Heart left ventricle (tissue), 16 donors: ENCODE results near the gene KCNK17. TPM values are rescaled to one million over a fixed set of nuclear protein-coding genes. Genes with fewer than 3 reads are reported as not detected.

Experiments used
- ATAC-seq, 4 donors: fragments of 200-7000 bp; cut with Tn5 transposase; one replicate each; pipeline ENCODE4 v1.9.1; 2020 to 2022; ENCODE audit warnings: moderate library complexity in 4 of 4, mild to moderate bottlenecking in 3 of 4, moderate number of reproducible peaks in 1 of 4
- DNase-seq, 5 donors: peaks; one replicate each; pipeline ENCODE4 v3.0.0-alpha.2; 2020
- H3K27ac ChIP-seq, 12 donors: fragments of 200-600 bp; sonication (generic) in 4 of 12; one replicate each; pipeline versions ENCODE4 v1.5.0 to v1.8.0; 2016 to 2022; ENCODE audit warnings: mild to moderate bottlenecking in 2 of 12
- H3K27me3 ChIP-seq, 9 donors: fragments of 200-600 bp; sonication (generic) in 2 of 9; one replicate each; pipeline versions ENCODE4 v1.5.1 to v1.8.0; 2016 to 2022; ENCODE audit warnings: mild to moderate bottlenecking in 3 of 9
- H3K36me3 ChIP-seq, 9 donors: fragments of 200-600 bp; sonication (generic) in 2 of 9; one replicate each; pipeline versions ENCODE4 v1.5.0 to v1.8.0; 2018 to 2022; ENCODE audit warnings: mild to moderate bottlenecking in 2 of 9
- H3K4me1 ChIP-seq, 12 donors: fragments of 200-600 bp; sonication (generic) in 4 of 12; one replicate each; pipeline versions ENCODE4 v1.5.0 to v1.8.0; 2016 to 2022; ENCODE audit warnings: mild to moderate bottlenecking in 3 of 12
- H3K4me3 ChIP-seq, 12 donors: fragments of 200-600 bp; sonication (generic) in 4 of 12; one replicate each; pipeline versions ENCODE4 v1.5.0 to v1.8.0; 2017 to 2022; ENCODE audit warnings: mild to moderate bottlenecking in 9 of 12, moderate library complexity in 4 of 12
- H3K9me3 ChIP-seq, 12 donors: fragments of 200-600 bp; sonication (generic) in 4 of 12; one replicate each; pipeline versions ENCODE4 v1.5.0 to v1.8.0; 2016 to 2022; ENCODE audit warnings: mild to moderate bottlenecking in 1 of 12
- POLR2A ChIP-seq, 2 donors: fragments of 450-650 bp; IDR thresholded peaks; one replicate each; pipeline ENCODE4 v1.6.1; 2017; ENCODE audit warnings: antibody characterized with exemption in 2 of 2, mild to moderate bottlenecking in 2 of 2, moderate library complexity in 2 of 2
- WGBS, 4 donors: extraction: QIAGEN DNeasy Blood & Tissue Kit in 2 of 4; methylation state at CpG; one replicate each; pipeline versions ENCODE4 v1.1.5 to v1.1.7; 2013 to 2018; 5-methylcytosine and 5-hydroxymethylcytosine counted together
- intact Hi-C, 10 donors: fragments of 100-400 bp; cut with DNase I; formaldehyde crosslinking; loops; one replicate each; pipeline versions ENCODE4 v1.11.1 to v1.14.2; 2022
- polyA plus RNA-seq, 2 donors: library from polyadenylated mRNA; stranded (reverse); fragments of 200-250 nt; gene quantifications; one replicate each; pipeline ENCODE4 v1.2.3, GENCODE V29; 2013
- total RNA-seq, 9 donors: library from RNA; depleted of rRNA in 2 of 9; stranded (reverse); fragments of >200 nt in 2 of 9; fragmentation: NEBNext Ultra II Directional in 3 of 9; extraction: Animal tissue kit (Norgen Biotek cat#: 25700) in 3 of 9; gene quantifications; one replicate each; pipeline versions ENCODE4 v1.1.0 to v1.2.4, GENCODE V29; 2016 to 2023
- TF ChIP-seq, protein P1 (sequence below), 12 donors: fragments of 200-600 bp; sonication (generic) in 4 of 12; IDR thresholded peaks; one replicate each; pipeline versions ENCODE4 v1.5.0 to v1.8.0; 2018 to 2022; ENCODE audit warnings: antibody characterized with exemption in 12 of 12, mild to moderate bottlenecking in 5 of 12
- donor health status: ischemic (EF 13 %, LVEDD 7.1; RV severe dilation, severe dysfunction).
- donor health status: healthy with polysubstance abuse.
- donor health status: DM: no; HTN: yes; CAD: no.
- donor health status: DM: no; HTN: no; CAD: no.
- donor health status: ischemic (EF 25% LVEDD 6.9; RV normal size, moderate dysfunction).
- donor health status: ischemic (EF 25% LVEDD 5.7; RV mildly dilated, moderate dysfunction).
- donor health status: healthy.
- donor health status: DM: yes; HTN: yes; CAD: no.
- donor health status: ischemic (EF 35%, LVEDD 5.7; RV mildly dilated, moderate dysfunction).
- donor health status: nonischemic (EF 11% LVEDD 7.7; RV severe dilation, severe dysfunction).
- donor health status: DM: yes; HTN: yes; CAD: no.
- donor health status: PGD.
- donor health status: ischemic (EF 29% LVEDD 5.4; RV normal size, mild dysfunction).
- donor health status: nonischemic (EF 23%, LVEDD 6.1; RV moderate dilation, normal function).

Gene KCNK17
- total and polyA plus RNA-seq, 11 donors: 0.06 to 0.36 (median 0.22) TPM; not detected in 5

- Histone ChIP-seq H3K4me1 (peaks cover 0 to 6% (median 0%) of the 10 kb centered on the region in 12 donors), H3K27ac (no peak overlapping the region), H3K27me3 (no peaks in the 10 kb centered on the region), H3K36me3 (no peaks in the 10 kb centered on the region), H3K9me3 (no peaks in the 10 kb centered on the region), H3K4me3 (no peak overlapping the region)
- peak; percentile 43 to 70 (median 55) for DNase-seq
- WGBS, 4 donors: 29 to 44% (median 39%) methylated on average over 9 of the region's 9 CpGs
- intact Hi-C loops: loop anchor here in 3 of 10 donors (5.0 to 10.0 kb wide), 3 partner anchors 959 to 1679 kb away; no protein-coding TSS in a partner anchor
- TF ChIP-seq POLR2A (IDR thresholded peaks at IDR 0.05): no peak
- TF ChIP-seq, protein P1, sequence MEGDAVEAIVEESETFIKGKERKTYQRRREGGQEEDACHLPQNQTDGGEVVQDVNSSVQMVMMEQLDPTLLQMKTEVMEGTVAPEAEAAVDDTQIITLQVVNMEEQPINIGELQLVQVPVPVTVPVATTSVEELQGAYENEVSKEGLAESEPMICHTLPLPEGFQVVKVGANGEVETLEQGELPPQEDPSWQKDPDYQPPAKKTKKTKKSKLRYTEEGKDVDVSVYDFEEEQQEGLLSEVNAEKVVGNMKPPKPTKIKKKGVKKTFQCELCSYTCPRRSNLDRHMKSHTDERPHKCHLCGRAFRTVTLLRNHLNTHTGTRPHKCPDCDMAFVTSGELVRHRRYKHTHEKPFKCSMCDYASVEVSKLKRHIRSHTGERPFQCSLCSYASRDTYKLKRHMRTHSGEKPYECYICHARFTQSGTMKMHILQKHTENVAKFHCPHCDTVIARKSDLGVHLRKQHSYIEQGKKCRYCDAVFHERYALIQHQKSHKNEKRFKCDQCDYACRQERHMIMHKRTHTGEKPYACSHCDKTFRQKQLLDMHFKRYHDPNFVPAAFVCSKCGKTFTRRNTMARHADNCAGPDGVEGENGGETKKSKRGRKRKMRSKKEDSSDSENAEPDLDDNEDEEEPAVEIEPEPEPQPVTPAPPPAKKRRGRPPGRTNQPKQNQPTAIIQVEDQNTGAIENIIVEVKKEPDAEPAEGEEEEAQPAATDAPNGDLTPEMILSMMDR (IDR thresholded peaks at IDR 0.05): peak; percentile 76 to 92 (median 84)
- ATAC-seq: peak in 3 of 4 donors; percentile 63 to 78 (median 71)
Measured at GRCh38 chr6:39347906-39348585, 33.8 kb upstream of the KCNK17 start.

GRCh38 chr6:39347206-39347605 is 33.0 kb upstream of the KCNK17 start:
- no peak overlapping the region for H3K27ac ChIP-seq
- no peaks in the 10 kb centered on the region for H3K27me3 ChIP-seq
- 58 to 89% (median 85%) methylated on average over 4 to 6 of the region's 6 CpGs for WGBS, 4 donors
- ATAC-seq (no peak), DNase-seq (peak in 1 of 5 donors; percentile 16)
- no peaks in the 10 kb centered on the region for H3K36me3 ChIP-seq
- H3K4me3 ChIP-seq: no peak overlapping the region
- H3K4me1 ChIP-seq: peaks cover 0 to 12% (median 0%) of the 10 kb centered on the region in 12 donors
- TF ChIP-seq POLR2A (IDR thresholded peaks at IDR 0.05): no peak
- TF ChIP-seq, protein P1 (IDR thresholded peaks at IDR 0.05): no peak
- H3K9me3 ChIP-seq: no peaks in the 10 kb centered on the region
- intact Hi-C loops: loop anchor here in 3 of 10 donors (5.0 to 10.0 kb wide), 3 partner anchors 960 to 1680 kb away; no protein-coding TSS in a partner anchor

DNA sequence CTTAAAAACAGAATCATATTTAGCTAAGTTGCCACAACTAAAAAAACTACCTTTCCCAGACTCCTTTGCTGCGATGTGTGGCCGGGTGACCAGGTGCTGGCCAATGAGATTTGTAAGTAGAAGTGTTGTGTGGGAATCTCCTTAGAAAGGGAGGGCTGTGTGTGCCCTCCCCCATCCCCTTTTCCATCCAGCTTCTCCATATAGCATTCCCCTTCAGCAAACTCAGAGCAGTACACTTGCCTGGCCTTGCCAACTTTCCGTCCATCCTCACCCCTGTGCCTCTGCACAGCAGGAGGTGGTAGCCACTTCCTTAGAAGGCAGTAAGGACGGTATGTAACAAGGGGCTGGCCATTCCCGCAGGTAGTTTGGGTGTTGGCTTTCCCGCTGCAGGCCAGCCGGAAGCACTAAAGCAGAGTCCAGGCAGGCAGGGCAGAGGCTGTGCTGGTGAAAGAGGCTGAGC is 30.6 kb upstream of the KCNK17 start:
- Histone ChIP-seq H3K36me3 (no peaks in the 10 kb centered on the region), H3K27me3 (no peaks in the 10 kb centered on the region), H3K27ac (no peak overlapping the region), H3K9me3 (no peaks in the 10 kb centered on the region), H3K4me1 (peaks cover 0 to 19% (median 6%) of the 10 kb centered on the region in 12 donors), H3K4me3 (no peak overlapping the region)
- WGBS, 4 donors: 70 to 84% (median 80%) methylated on average over 7 of the region's 7 CpGs
- ATAC-seq (no peak), DNase-seq (peak in 1 of 5 donors; percentile 17)
- intact Hi-C loops: loop anchor here in 3 of 10 donors (5.0 to 10.0 kb wide), 3 partner anchors 962 to 1682 kb away; no protein-coding TSS in a partner anchor
- TF ChIP-seq, protein P1 (IDR thresholded peaks at IDR 0.05): no peak
- TF ChIP-seq POLR2A (IDR thresholded peaks at IDR 0.05): no peak

DNA sequence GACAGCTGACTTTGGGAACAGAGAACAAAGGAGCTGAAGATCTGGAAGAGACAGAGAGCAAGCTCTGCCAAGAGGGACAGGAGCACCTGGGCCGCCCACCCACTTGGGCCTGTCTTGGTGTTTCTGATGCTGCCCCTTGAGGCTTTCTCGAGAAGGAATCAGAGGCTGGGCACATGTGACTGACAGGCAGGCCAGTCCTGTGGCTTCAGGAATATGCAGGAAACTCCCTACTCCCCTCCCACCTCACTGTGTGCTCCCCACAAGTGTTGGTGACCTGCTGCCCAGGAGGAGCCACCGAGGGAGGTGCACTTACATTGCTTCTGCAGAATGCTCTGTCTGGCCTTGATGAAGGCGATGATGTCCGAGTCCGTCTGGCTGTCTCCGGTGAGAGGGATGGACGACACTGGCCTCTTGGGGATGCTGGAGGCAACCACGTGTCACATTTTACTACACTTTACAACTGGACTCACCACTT is 29.2 kb upstream of the KCNK17 start:
- no peak for TF ChIP-seq POLR2A (IDR thresholded peaks at IDR 0.05)
- TF ChIP-seq, protein P1 (IDR thresholded peaks at IDR 0.05): no peak
- no peaks in the 10 kb centered on the region for H3K36me3 ChIP-seq
- peaks cover 0 to under 1% (median 0%) of the 10 kb centered on the region in 9 donors for H3K27me3 ChIP-seq
- H3K4me1 ChIP-seq: peaks cover 0 to 27% (median 11%) of the 10 kb centered on the region in 12 donors
- ATAC-seq (no peak), DNase-seq (peak in 1 of 5 donors; percentile 14)
- no peaks in the 10 kb centered on the region for H3K9me3 ChIP-seq
- H3K27ac ChIP-seq: no peak overlapping the region
- WGBS, 4 donors: 67 to 79% (median 74%) methylated on average over 9 of the region's 9 CpGs
- intact Hi-C loops: loop anchor here in 1 of 10 donors (10.0 kb wide), 1 partner anchor 1681 kb away; no protein-coding TSS in a partner anchor
- no peak overlapping the region for H3K4me3 ChIP-seq
